ENCODE data around the gene CALML4.

DNA sequence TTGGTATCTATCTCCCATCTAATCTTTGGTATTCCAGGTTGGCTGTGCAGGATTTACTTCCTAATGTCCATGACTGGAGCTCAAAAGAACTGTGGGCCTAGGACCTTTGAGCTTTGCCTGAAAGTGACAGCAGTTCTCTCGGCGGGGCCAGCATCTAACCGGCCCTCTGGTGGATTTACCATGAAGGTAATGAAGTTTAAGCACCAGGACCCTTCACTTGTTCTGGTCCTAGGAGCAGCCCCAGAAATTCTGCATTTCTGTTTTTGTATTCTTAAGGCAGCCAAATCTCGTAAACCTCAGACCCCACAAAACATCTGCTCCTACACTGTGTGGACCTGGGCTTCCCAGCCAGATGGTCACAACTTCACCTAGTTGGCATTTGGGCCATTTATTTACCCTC, 13.0 kb downstream of the CALML4 start:
- TF ChIP-seq POLR2A (IDR thresholded peaks at IDR 0.05) = no peak
- TF ChIP-seq, protein P1, sequence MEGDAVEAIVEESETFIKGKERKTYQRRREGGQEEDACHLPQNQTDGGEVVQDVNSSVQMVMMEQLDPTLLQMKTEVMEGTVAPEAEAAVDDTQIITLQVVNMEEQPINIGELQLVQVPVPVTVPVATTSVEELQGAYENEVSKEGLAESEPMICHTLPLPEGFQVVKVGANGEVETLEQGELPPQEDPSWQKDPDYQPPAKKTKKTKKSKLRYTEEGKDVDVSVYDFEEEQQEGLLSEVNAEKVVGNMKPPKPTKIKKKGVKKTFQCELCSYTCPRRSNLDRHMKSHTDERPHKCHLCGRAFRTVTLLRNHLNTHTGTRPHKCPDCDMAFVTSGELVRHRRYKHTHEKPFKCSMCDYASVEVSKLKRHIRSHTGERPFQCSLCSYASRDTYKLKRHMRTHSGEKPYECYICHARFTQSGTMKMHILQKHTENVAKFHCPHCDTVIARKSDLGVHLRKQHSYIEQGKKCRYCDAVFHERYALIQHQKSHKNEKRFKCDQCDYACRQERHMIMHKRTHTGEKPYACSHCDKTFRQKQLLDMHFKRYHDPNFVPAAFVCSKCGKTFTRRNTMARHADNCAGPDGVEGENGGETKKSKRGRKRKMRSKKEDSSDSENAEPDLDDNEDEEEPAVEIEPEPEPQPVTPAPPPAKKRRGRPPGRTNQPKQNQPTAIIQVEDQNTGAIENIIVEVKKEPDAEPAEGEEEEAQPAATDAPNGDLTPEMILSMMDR (IDR thresholded peaks at IDR 0.05) = no peak

Measured in Peyer's patch (tissue), 4 donors.